Cardiac fibroblast (primary cell): ENCODE data around the gene ELF4.

Source experiments
- DNase-seq, 2 donors: peaks; one replicate each; pipeline versions ENCODE4 v3.0.0 to v3.0.0-alpha.2; 2010; ENCODE audit warnings: low read depth in 2 of 2
- H3K4me3 ChIP-seq, 2 donors: replicated peaks in 1 of 2; 1 replicate in 1 of 2; 2 replicates in 1 of 2; pipeline ENCODE4 v1.5.1; 2011; ENCODE audit warnings: low read depth in 2 of 2, low read length in 2 of 2, mild to moderate bottlenecking in 2 of 2, moderate library complexity in 1 of 2
- CTCF ChIP-seq: IDR thresholded peaks from one replicate; pipeline ENCODE4 v1.5.1; 2011; ENCODE audit warnings: low read depth, mild to moderate bottlenecking, low read length, inconsistent platforms

Gene ELF4

GRCh38 chrX:130106071-130106470 lies 4.2 kb downstream of the ELF4 start:
- DNase-seq = peak in 1 of 2 donors; percentile 31

GRCh38 chrX:130105244-130105643 lies 5.1 kb downstream of the ELF4 start:
- DNase-seq = no peak
- TF ChIP-seq CTCF = no peak
- H3K4me3 ChIP-seq = no peak overlapping the region

More at GRCh38 chrX:130106071-130106470, 4.2 kb downstream of the ELF4 start:
- H3K4me3 ChIP-seq = no peak overlapping the region
- no peak for TF ChIP-seq CTCF

- TF ChIP-seq CTCF = no peak
- no peak for DNase-seq
- H3K4me3 ChIP-seq = no peak overlapping the region
Measured at GRCh38 chrX:130103605-130104004, 6.7 kb downstream of the ELF4 start.

- peak; percentile 91 to 95 for DNase-seq
- H3K4me3 ChIP-seq = no peak overlapping the region
Measured at GRCh38 chrX:130100180-130100579, 10.1 kb downstream of the ELF4 start.

GRCh38 chrX:130098210-130098552 lies 12.1 kb downstream of the ELF4 start:
- H3K4me3 ChIP-seq = no peak overlapping the region
- TF ChIP-seq CTCF = no peak
- no peak for DNase-seq

More at GRCh38 chrX:130100180-130100579, 10.1 kb downstream of the ELF4 start:
- no peak for TF ChIP-seq CTCF

GRCh38 chrX:130097507-130098209 lies 12.6 kb downstream of the ELF4 start:
- no peak for TF ChIP-seq CTCF
- DNase-seq = no peak
- H3K4me3 ChIP-seq = no peak overlapping the region
